Measurements from ENCODE around the gene EYA2. TPM values are rescaled to one million over a fixed set of nuclear protein-coding genes. Genes with fewer than 3 reads are reported as not detected.

Gene EYA2
- total RNA-seq, 1 donor: 1.6 TPM

GRCh38 chr20:47187450-47188195 is 293.0 kb downstream of the EYA2 start:
- no peak for DNase-seq (ENCODE audit: low read depth)
- no peak overlapping the region for H3K4me3 ChIP-seq (ENCODE audit: low read depth, low read length)
- TF ChIP-seq, protein P1, sequence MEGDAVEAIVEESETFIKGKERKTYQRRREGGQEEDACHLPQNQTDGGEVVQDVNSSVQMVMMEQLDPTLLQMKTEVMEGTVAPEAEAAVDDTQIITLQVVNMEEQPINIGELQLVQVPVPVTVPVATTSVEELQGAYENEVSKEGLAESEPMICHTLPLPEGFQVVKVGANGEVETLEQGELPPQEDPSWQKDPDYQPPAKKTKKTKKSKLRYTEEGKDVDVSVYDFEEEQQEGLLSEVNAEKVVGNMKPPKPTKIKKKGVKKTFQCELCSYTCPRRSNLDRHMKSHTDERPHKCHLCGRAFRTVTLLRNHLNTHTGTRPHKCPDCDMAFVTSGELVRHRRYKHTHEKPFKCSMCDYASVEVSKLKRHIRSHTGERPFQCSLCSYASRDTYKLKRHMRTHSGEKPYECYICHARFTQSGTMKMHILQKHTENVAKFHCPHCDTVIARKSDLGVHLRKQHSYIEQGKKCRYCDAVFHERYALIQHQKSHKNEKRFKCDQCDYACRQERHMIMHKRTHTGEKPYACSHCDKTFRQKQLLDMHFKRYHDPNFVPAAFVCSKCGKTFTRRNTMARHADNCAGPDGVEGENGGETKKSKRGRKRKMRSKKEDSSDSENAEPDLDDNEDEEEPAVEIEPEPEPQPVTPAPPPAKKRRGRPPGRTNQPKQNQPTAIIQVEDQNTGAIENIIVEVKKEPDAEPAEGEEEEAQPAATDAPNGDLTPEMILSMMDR (IDR thresholded peaks at IDR 0.05; ENCODE audit: insufficient read depth, low read length): no peak

GRCh38 chr20:47188540-47188939 is 293.9 kb downstream of the EYA2 start:
- TF ChIP-seq, protein P1 (IDR thresholded peaks at IDR 0.05; ENCODE audit: insufficient read depth, low read length): no peak
- no peak overlapping the region for H3K4me3 ChIP-seq (ENCODE audit: low read depth, low read length)
- peak; percentile 10 for DNase-seq (ENCODE audit: low read depth)

DNA sequence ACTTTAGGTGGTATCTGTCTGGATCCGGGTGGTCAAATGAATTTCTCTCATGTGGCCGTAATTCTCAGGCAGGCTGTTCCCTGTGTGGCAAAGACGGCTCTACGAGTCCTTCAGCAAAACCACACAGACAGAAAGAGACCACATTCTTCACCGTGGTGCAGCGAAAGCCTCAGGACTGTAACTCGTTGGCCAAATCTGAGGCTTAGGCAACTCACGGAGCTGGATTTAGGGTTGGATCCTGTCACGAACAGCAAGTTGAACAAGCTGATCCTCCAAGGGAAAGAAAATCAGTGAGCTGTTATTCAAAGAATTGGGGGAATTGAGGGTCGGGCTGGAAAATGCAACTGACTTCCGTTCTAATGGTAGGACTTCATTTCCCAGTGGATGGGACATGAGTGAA is 294.4 kb downstream of the EYA2 start:
- TF ChIP-seq, protein P1 (IDR thresholded peaks at IDR 0.05; ENCODE audit: insufficient read depth, low read length): no peak
- DNase-seq (ENCODE audit: low read depth): peak; percentile 65
- H3K4me3 ChIP-seq (ENCODE audit: low read depth, low read length): peak overlapping the region; percentile 32

DNA sequence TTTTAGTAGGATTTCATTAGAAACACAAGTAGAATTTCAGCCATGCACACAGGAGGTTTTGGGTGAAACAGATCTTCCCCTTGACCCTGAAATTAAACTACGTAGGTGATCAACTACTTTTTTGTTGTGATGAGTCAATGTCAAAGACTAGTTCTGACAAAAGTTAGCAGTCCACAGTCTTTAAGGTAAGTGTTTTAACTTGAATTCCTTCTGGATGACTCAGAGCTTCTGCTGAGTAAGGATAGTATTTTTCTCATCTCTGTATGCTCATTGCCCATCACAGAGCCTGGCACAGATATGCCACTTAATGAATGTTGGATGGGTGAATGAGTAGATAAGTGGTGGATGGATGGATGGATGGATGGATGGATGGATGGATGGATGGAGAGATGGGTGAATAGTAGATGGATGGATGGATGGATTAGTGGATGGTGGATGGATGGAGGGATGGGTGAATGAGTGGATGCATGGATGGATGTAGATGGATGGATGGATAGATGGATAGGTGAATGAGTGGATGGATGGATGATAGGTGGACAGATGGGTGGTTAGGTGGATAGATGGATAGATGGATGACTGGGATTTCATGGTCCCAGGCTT is 296.5 kb downstream of the EYA2 start:
- H3K4me3 ChIP-seq (ENCODE audit: low read depth, low read length): no peak overlapping the region
- TF ChIP-seq, protein P1 (IDR thresholded peaks at IDR 0.05; ENCODE audit: insufficient read depth, low read length): no peak
- no peak for DNase-seq (ENCODE audit: low read depth)

GRCh38 chr20:47191956-47192355 is 297.3 kb downstream of the EYA2 start:
- TF ChIP-seq, protein P1 (IDR thresholded peaks at IDR 0.05; ENCODE audit: insufficient read depth, low read length): no peak
- DNase-seq (ENCODE audit: low read depth): no peak

GRCh38 chr20:47195573-47195972 is 300.9 kb downstream of the EYA2 start:
- DNase-seq (ENCODE audit: low read depth): no peak
- TF ChIP-seq, protein P1 (IDR thresholded peaks at IDR 0.05; ENCODE audit: insufficient read depth, low read length): no peak
- H3K4me3 ChIP-seq (ENCODE audit: low read depth, low read length): no peak overlapping the region

More at GRCh38 chr20:47191956-47192355, 297.3 kb downstream of the EYA2 start:
- H3K4me3 ChIP-seq (ENCODE audit: low read depth, low read length): no peak overlapping the region

All from fibroblast of the aortic adventitia (primary cell).